Left kidney (tissue), 2 donors: ENCODE data around the gene FAM89A. TPM values are rescaled to one million over a fixed set of nuclear protein-coding genes. Genes with fewer than 3 reads are reported as not detected.
"Not testable (repeated sequence)": the region's sequence is repeated elsewhere in the genome, so short reads cannot be mapped to it uniquely, and the experiment has no call there.

Experiments used
- DNase-seq: peaks from one replicate; pipeline ENCODE4 v3.0.0-alpha.2; 2013
- polyA plus RNA-seq: library from polyadenylated mRNA; unstranded; fragments of 120-200 nt; gene quantifications from one replicate; pipeline ENCODE4 v1.2.1, GENCODE V29; 2013; ENCODE audit not compliant: insufficient read length

The FAM89A gene
- polyA plus RNA-seq, 1 donor, result 15.7 TPM

GRCh38 chr1:231036416-231036815, 3.6 kb downstream of the FAM89A start:
- no peak for DNase-seq

- DNase-seq, result no peak
Observed at GRCh38 chr1:231035799-231036198, 4.3 kb downstream of the FAM89A start.

GRCh38 chr1:231032963-231033362, 7.1 kb downstream of the FAM89A start:
- DNase-seq, result no peak

GRCh38 chr1:231029841-231030240, 10.2 kb downstream of the FAM89A start:
- DNase-seq, result no peak

- not testable (repeated sequence) for DNase-seq
Observed at GRCh38 chr1:231029247-231029646, 10.8 kb downstream of the FAM89A start.

- no peak for DNase-seq
Observed at GRCh38 chr1:231028682-231029081, 11.4 kb downstream of the FAM89A start.

GRCh38 chr1:231027971-231028370, 12.1 kb downstream of the FAM89A start:
- DNase-seq, result no peak

- no peak for DNase-seq
Observed at GRCh38 chr1:231027136-231027925, 12.7 kb downstream of the FAM89A start.

- DNase-seq, result no peak
Observed at GRCh38 chr1:231026576-231026975, 13.5 kb downstream of the FAM89A start.

GRCh38 chr1:231023150-231023549, 16.9 kb downstream of the FAM89A start:
- DNase-seq, result no peak

- not testable (repeated sequence) for DNase-seq
Observed at GRCh38 chr1:231022543-231022942, 17.5 kb downstream of the FAM89A start.

GRCh38 chr1:231021540-231022031, 18.5 kb downstream of the FAM89A start:
- no peak for DNase-seq

GRCh38 chr1:231020816-231021215, 19.2 kb downstream of the FAM89A start:
- no peak for DNase-seq

- DNase-seq, result no peak
Observed at GRCh38 chr1:231020139-231020601, 19.9 kb downstream of the FAM89A start.

- DNase-seq, result no peak
Observed at GRCh38 chr1:231019711-231020110, 20.3 kb downstream of the FAM89A start.

GRCh38 chr1:231016966-231017365, 23.1 kb downstream of the FAM89A start:
- no peak for DNase-seq

GRCh38 chr1:231016234-231016633, 23.8 kb downstream of the FAM89A start:
- DNase-seq, result no peak

GRCh38 chr1:231013391-231014015, 26.6 kb downstream of the FAM89A start:
- DNase-seq, result no peak

- DNase-seq, result no peak
Observed at GRCh38 chr1:231011963-231012362, 28.1 kb downstream of the FAM89A start.

GRCh38 chr1:231011360-231011759, 28.7 kb downstream of the FAM89A start:
- no peak for DNase-seq

- not testable (repeated sequence) for DNase-seq
Observed at GRCh38 chr1:231007535-231007934, 32.5 kb downstream of the FAM89A start.

GRCh38 chr1:231001892-231002291, 38.2 kb downstream of the FAM89A start:
- no peak for DNase-seq

GRCh38 chr1:231000639-231001038, 39.4 kb downstream of the FAM89A start:
- DNase-seq, result no peak
